ENCODE data around the gene UQCR10. TPM values are rescaled to one million over a fixed set of nuclear protein-coding genes. Genes with fewer than 3 reads are reported as not detected.

The UQCR10 gene
- total and polyA plus RNA-seq, 9 of the 15 experiments (the other 6 are each of a cell fraction or from before 2014, with no cell fraction given) = 128 to 903 (median 163) TPM

DNA sequence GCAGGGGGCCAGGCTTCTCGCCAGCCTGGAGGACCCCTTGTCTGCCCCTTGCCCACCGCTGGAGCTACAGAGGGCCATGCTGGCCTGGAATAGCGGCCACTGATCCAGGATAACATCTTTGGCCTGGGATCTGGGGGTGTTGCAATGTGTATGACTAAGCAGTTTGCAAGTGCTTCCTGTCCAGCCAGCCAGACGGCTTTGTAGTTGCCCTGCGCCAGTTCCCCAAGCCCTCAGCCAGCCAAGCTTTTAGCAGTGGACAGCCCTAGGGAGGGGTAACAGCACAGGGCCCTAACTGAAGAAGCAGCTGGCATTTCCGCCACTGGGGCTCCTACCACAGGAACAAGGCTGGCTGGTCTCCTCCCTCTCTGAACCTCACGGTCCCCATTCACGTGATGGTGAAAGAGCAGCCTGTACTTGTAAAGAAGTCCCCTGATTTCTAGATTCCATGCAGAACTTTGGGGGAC is 32.1 kb downstream of the UQCR10 start (continued):
- TF ChIP-seq RCOR1 (IDR thresholded peaks at IDR 0.05; ENCODE audit: borderline replicate concordance in 1 of 2, low read depth in 2 of 2, low read length in 2 of 2) = peak in 1 of 2 experiments; percentile 64; a peak in 2 of 4 replicates
- no peak for TF ChIP-seq KLF16 (IDR thresholded peaks at IDR 0.05)
- no peak for TF ChIP-seq HOXB6 (CRISPR knock-in tag; IDR thresholded peaks at IDR 0.05; ENCODE audit: borderline replicate concordance)
- TF ChIP-seq, protein P1, sequence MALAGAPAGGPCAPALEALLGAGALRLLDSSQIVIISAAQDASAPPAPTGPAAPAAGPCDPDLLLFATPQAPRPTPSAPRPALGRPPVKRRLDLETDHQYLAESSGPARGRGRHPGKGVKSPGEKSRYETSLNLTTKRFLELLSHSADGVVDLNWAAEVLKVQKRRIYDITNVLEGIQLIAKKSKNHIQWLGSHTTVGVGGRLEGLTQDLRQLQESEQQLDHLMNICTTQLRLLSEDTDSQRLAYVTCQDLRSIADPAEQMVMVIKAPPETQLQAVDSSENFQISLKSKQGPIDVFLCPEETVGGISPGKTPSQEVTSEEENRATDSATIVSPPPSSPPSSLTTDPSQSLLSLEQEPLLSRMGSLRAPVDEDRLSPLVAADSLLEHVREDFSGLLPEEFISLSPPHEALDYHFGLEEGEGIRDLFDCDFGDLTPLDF (CRISPR knock-in tag; IDR thresholded peaks at IDR 0.05) = no peak
- TF ChIP-seq MECOM (CRISPR knock-in tag; IDR thresholded peaks at IDR 0.05) = 0 out of 2 replicates have a peak, but pooled peaks have one; percentile 42
- TF ChIP-seq ZBTB17 (CRISPR knock-in tag; IDR thresholded peaks at IDR 0.05) = 0 out of 2 replicates have a peak, but pooled peaks have one; percentile 25
- peak; percentile 60 for TF ChIP-seq EP400 (IDR thresholded peaks at IDR 0.05)
- TF ChIP-seq BRF1 (IDR thresholded peaks at IDR 0.05; ENCODE audit: borderline replicate concordance, extremely low read depth, insufficient read length) = no peak
- TF ChIP-seq NELFE (IDR thresholded peaks at IDR 0.05; ENCODE audit: insufficient read depth, insufficient read length) = no peak
- peak; percentile 56; the same call in 1 of the 2 replicates for TF ChIP-seq CXXC5 (CRISPR knock-in tag; IDR thresholded peaks at IDR 0.05)
- TF ChIP-seq ILK (tag; IDR thresholded peaks at IDR 0.05; ENCODE audit: borderline replicate concordance, low read depth) = no peak
- no peak for TF ChIP-seq SRSF1 (IDR thresholded peaks at IDR 0.05; ENCODE audit: low read depth, low read length)
- TF ChIP-seq TBL1XR1 (IDR thresholded peaks at IDR 0.05; ENCODE audit: low read length in 2 of 2) = 0 out of 4 replicates have a peak, but pooled peaks of 1 of the 2 experiments have one; percentile 49
- TF ChIP-seq, protein P2, sequence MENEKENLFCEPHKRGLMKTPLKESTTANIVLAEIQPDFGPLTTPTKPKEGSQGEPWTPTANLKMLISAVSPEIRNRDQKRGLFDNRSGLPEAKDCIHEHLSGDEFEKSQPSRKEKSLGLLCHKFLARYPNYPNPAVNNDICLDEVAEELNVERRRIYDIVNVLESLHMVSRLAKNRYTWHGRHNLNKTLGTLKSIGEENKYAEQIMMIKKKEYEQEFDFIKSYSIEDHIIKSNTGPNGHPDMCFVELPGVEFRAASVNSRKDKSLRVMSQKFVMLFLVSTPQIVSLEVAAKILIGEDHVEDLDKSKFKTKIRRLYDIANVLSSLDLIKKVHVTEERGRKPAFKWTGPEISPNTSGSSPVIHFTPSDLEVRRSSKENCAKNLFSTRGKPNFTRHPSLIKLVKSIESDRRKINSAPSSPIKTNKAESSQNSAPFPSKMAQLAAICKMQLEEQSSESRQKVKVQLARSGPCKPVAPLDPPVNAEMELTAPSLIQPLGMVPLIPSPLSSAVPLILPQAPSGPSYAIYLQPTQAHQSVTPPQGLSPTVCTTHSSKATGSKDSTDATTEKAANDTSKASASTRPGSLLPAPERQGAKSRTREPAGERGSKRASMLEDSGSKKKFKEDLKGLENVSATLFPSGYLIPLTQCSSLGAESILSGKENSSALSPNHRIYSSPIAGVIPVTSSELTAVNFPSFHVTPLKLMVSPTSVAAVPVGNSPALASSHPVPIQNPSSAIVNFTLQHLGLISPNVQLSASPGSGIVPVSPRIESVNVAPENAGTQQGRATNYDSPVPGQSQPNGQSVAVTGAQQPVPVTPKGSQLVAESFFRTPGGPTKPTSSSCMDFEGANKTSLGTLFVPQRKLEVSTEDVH (IDR thresholded peaks at IDR 0.05; ENCODE audit: low read depth, partially characterized antibody) = no peak
- no peak for TF ChIP-seq YY1 (IDR thresholded peaks at IDR 0.05; ENCODE audit: borderline replicate concordance in 1 of 3, control insufficient read depth in 1 of 3, extremely low read depth in 1 of 3, insufficient read depth in 3 of 3, insufficient read length in 1 of 3, insufficient replicate concordance in 2 of 3, low read depth in 1 of 3, low read length in 2 of 3)
- TF ChIP-seq LCOR (CRISPR knock-in tag; IDR thresholded peaks at IDR 0.05) = no peak
- TF ChIP-seq, protein P3, sequence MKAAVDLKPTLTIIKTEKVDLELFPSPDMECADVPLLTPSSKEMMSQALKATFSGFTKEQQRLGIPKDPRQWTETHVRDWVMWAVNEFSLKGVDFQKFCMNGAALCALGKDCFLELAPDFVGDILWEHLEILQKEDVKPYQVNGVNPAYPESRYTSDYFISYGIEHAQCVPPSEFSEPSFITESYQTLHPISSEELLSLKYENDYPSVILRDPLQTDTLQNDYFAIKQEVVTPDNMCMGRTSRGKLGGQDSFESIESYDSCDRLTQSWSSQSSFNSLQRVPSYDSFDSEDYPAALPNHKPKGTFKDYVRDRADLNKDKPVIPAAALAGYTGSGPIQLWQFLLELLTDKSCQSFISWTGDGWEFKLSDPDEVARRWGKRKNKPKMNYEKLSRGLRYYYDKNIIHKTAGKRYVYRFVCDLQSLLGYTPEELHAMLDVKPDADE (conservative IDR thresholded peaks at IDR 0.05; ENCODE audit: control insufficient read depth, low read depth, low read length) = no peak
- TF ChIP-seq, protein P4, sequence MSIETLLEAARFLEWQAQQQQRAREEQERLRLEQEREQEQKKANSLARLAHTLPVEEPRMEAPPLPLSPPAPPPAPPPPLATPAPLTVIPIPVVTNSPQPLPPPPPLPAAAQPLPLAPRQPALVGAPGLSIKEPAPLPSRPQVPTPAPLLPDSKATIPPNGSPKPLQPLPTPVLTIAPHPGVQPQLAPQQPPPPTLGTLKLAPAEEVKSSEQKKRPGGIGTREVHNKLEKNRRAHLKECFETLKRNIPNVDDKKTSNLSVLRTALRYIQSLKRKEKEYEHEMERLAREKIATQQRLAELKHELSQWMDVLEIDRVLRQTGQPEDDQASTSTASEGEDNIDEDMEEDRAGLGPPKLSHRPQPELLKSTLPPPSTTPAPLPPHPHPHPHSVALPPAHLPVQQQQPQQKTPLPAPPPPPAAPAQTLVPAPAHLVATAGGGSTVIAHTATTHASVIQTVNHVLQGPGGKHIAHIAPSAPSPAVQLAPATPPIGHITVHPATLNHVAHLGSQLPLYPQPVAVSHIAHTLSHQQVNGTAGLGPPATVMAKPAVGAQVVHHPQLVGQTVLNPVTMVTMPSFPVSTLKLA (conservative IDR thresholded peaks at IDR 0.05) = 0 out of 4 replicates have a peak, but pooled peaks of 1 of the 2 experiments have one; percentile 26
- TF ChIP-seq NUFIP1 (IDR thresholded peaks at IDR 0.05; ENCODE audit: partially characterized antibody) = no peak
